SKM-1 treated with dmso at 0.1 percent for 144 hours (cell line): ENCODE data around the gene TSN.
"Not testable (repeated sequence)": the region's sequence is repeated elsewhere in the genome, so short reads cannot be mapped to it uniquely, and the experiment has no call there.

Experiments
- DNase-seq: peaks from one replicate; lab custom pipeline; 2025; ENCODE audit not compliant: unreplicated experiment; lab: John Stamatoyannopoulos, UW

Gene TSN

DNA sequence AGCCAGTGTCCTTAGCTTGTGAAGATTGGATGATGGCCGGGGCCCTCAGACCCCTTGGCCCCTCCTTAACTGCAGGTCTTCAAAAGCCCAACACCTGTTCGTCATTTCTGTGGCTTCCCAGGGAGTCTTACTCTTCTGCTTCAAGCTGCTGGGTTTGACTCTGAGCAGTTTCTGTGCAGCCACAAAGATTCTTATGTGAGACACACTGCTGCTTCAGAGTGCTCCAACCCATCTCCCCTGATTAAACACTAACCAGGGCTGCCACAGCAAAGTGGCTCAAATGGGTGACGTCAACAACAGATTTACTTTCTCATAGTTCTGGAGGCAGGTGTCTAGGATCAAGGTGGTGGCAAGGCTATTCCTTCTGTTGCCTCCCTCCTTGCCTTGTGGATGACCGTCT is 40.8 kb downstream of the TSN start:
- no peak for DNase-seq

DNA sequence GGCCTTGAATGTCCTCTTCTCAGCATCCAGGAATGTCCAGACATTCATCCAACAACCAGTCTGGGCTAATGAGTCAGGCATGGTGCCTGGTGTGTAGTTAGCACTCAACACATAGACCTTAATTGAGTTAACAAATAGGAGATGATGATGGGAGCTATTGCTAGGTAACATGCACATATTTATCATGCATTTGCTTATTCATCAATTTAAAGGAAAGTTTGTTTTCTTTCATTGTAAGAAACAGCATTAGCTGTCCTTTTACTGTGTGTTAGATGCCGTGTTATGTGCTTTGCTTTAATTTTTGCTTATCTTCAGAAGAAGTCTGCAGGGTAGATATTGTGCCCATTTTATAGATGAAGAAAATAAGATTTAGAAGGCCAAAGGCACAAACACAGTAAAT is 43.2 kb downstream of the TSN start:
- no peak for DNase-seq

DNA sequence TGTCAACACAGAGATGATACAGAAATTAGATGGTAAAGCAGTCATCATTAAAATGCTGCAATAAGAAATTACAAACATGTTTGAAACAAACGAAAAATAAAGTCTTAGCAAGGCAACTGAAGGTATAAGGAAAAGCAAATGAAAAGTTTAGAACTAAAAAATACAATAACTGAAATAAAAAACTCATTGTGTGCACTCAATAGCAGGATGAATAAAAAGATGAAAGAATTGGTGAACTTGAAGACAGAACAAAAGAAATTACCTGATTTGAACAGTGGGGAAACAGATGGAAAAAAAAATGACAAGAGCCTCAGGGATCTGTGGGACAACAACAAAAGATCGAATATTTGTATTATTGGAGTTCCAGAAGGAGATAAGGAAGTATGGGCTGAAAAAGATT is 46.5 kb downstream of the TSN start:
- no peak for DNase-seq

DNA sequence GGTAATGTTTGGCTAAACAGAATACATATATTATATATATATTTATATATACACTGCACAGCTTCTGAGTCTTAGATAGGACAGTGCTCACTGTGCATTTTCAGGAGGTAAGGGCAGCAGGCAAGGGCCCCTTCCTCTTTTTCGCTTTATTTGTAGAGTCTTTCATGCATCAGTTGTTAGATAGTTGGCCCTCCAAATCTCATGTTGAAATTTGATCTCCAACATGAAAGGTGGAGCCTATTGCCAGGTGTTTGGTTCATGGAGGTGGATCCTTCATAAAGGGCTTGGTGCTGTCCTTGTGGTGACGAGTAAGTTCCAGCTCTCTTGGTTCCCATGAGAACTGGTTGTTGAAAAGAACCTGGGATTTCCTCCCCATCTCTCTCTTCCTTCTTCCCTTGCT is 48.1 kb downstream of the TSN start:
- DNase-seq = peak; percentile 52

DNA sequence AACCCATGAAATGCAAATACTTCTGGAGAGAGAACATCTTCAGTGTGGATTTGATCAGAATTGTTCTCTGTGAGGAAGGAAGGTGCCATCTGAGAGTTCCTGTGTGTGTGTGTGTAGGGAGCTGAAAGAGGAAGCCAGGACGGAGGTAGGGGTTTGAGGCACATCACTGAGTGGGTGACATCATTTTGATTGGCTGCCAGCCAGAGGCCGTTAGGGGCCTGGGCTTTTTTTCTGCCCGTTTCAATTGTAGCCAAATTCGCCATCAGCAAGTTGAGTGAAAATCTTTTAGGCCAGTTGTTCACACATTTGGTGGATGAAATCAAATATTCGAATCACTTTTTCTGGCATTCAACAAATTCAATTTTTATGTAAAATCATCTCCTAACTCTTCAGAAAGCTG is 48.9 kb downstream of the TSN start:
- peak; percentile 93 for DNase-seq

DNA sequence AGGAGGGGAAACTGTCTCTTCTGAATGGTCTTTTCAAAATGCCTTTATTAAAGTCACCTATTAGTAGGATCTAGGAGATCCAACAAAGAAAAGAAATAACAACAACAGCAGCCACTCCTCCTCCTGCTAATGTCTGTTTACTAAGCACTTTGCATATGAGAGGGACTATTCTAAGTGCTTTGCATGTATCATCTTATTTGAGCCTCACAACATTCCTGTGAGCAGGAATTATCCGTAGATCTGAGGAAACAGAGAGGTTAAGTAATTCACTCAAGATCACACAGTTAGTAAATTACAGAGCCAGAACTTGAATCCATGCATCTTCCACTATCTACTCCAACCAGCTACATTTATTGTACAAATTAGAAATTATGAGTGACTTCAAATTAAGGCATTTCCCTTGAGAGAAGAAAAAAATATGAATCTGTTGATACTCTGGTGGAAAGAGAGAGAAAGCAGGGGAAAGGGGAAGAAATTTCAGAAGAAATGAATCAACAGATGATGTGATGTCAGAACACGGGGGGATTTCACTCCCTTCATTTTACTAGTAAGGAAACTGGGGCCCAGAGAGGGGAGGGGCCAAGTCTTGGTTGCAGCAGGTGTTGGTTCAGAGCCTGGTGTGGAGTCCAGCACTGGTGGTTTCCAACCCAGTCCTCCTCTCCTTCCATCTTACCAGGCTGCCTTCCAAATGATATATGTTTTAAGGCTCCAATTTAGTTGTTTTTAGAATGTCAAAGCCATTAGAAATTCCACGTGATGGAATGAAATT is 49.7 kb downstream of the TSN start:
- DNase-seq = no peak

DNA sequence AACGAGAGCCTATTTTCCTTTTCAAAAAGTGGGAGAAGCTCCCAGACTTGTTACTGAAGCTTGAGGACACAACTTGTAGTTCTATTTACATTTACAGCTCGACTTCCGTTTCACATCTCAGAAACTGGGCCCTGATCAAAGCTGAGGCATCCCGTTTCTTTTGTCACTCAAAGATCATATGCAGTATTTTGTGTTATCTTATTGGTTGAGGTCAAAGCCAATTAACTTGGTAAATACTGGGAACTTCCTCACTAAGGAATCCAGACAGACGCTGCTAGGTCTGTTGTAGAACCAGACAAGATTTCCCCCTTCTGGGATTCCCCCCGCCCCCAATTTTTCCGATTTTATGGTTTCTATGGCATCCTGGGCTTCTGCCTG is 50.3 kb downstream of the TSN start:
- DNase-seq = no peak

- not testable (repeated sequence) for DNase-seq
Observed at GRCh38 chr2:121807771-121808170, 52.3 kb downstream of the TSN start.

DNA sequence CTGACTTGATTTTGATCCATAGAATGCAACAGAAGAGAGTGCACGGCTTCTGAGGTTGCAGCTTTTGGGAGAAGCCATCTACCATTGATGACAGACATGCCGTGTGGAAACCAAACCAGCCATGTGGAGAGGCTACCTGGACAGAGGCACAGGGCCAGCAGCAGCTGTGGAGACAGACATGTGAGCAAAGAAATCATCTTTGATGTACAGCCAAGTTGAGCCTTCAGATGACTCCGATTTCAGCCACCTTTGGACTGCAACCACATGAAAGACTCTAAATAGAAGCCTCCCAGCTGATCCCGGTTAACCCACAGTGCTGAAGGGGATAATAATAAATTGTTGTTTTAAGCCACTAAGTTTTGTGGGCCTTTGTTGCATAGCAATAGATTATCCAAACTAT is 54.2 kb downstream of the TSN start:
- DNase-seq = no peak

DNA sequence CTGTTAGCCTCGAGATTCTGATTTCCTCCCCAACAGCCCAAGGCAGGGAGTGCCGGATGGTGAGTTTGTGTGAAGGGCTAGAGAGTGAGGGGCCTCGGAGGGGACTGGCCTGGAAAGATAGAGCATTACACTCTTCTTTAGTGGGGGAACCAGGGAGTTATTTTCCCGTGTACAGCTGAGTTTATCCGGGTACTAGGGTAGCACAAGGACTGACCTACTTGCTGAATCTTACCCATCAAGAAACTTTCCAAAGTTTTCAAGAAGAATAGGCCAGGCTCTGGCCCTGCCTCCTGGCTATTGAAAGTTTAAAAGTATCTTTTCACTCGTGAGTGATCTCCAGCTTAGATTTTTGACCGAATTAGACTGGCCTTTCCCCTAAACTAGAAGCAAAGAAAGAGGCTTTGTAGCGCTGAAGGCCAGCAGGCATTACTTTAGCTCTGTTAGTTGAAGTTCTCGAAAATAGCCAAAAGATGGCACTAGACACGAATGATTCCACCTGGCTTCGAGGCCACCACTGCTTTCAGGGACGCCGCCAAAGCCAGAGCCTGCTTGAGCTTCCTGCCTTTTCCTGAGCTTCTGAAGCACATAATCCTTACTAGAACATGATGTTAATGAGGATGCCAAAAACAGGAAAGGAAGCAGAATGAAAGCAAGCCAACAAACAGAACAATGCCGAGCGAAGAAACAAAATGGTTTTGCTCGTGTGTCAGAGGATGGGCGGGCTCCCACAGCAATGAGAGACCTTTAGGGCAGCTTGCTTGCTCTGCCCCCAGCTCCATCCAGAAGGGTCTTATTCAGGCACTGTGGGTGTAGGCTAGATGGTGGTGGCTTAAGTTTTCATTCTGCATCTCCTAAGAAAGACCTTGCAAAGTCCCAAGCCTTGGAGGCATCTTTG is 55.8 kb downstream of the TSN start:
- peak; percentile 35 for DNase-seq

DNA sequence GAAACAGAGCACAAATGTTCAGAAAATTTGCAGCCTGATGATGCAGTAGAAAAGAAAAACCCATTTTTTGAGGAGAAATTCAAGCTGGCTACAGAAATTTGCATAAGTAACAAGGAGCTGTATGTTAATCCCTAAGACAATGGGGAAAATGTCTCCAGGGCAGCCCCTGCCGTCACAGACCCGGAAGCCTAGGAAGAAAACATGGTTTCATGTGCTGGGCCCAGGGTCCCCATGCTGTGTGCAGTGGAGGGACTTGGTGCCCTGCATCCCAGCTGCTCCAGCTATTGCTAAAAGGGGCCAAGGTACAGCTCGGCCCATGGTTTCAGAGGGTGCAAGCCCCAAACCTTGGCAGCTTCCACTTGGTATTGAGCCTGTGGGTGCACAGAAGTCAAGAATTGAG is 57.6 kb downstream of the TSN start:
- DNase-seq = not testable (repeated sequence)

DNA sequence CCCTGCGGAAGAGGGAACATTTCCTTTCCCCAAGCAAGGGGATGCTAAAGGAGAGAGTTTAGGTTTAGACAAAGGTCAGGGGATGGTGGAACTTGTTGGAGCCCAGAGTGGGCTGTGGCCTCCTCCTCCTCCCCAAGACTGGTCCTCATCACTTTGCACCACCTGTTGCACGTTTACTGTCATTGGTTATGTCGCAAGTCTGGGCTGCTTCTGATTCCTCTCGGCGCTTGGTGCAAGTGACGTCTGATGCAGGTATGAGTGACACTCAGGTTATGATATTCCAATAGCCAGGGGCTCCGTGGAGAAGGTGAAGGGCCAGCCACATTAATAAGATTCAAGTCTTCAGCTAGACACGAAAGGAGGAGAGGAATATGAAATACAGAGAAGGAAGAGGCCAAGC is 59.8 kb downstream of the TSN start:
- no peak for DNase-seq

GRCh38 chr2:121816797-121817196 is 61.3 kb downstream of the TSN start:
- DNase-seq = no peak

GRCh38 chr2:121817304-121817703 is 61.9 kb downstream of the TSN start:
- not testable (repeated sequence) for DNase-seq
